Prostate gland (tissue), 2 donors: ENCODE data around the gene GAK. TPM values are rescaled to one million over a fixed set of nuclear protein-coding genes. Genes with fewer than 3 reads are reported as not detected.

Source experiments
- DNase-seq: peaks from one replicate; pipeline ENCODE4 v3.0.0-alpha.2; 2019; ENCODE audit warnings: low spot score
- H3K27ac ChIP-seq, 2 donors: fragments of 200-600 bp; sonication (generic); 2 replicates each; pipeline ENCODE4 v1.5.1; 2017 to 2019
- H3K27me3 ChIP-seq: fragments of 200-600 bp; sonication (generic); replicated peaks from 2 replicates; pipeline ENCODE4 v1.5.1; 2019; ENCODE audit not compliant: insufficient read depth
- H3K36me3 ChIP-seq, 2 donors: fragments of 200-600 bp; sonication (generic); 1 replicate in 1 of 2; 2 replicates in 1 of 2; pipeline versions ENCODE4 v1.5.1 to v1.8.1; 2017 to 2019
- H3K4me1 ChIP-seq: fragments of 200-600 bp; sonication (generic); replicated peaks from 2 replicates; pipeline ENCODE4 v1.5.1; 2019
- H3K4me3 ChIP-seq, 2 donors: fragments of 200-600 bp; sonication (generic); 2 replicates each; pipeline ENCODE4 v1.5.1; 2017 to 2019
- H3K9me3 ChIP-seq: fragments of 200-600 bp; sonication (generic); 2 replicates; pipeline ENCODE4 v1.5.1; 2017
- CTCF ChIP-seq, 4 experiments: fragments of 200-600 bp in 2 of 4; fragments of 450-650 bp in 2 of 4; sonication (generic) in 2 of 4; IDR thresholded peaks; 1 replicate in 3 of 4; 2 replicates in 1 of 4; pipeline ENCODE4 v1.5.1; 2016 to 2019; ENCODE audit warnings: antibody characterized with exemption in 4 of 4, mild to moderate bottlenecking in 2 of 4, moderate library complexity in 2 of 4
- POLR2A ChIP-seq: fragments of 450-650 bp; IDR thresholded peaks from one replicate; pipeline ENCODE4 v1.6.1; 2016; ENCODE audit warnings: antibody characterized with exemption, mild to moderate bottlenecking
- POLR2AphosphoS5 ChIP-seq: sonication (generic); formaldehyde crosslinking; IDR thresholded peaks from one replicate; pipeline ENCODE4 v1.6.1; 2017; ENCODE audit warnings: antibody characterized with exemption
- WGBS: methylation state at CpG from one replicate; pipeline ENCODE4 v1.1.5; 2018; 5-methylcytosine and 5-hydroxymethylcytosine counted together
- intact Hi-C: fragments of 100-400 bp; cut with DNase I; formaldehyde crosslinking; loops from one replicate; pipeline ENCODE4 v1.14.2; 2022
- total RNA-seq, 2 donors: library from RNA; depleted of rRNA; stranded (reverse); fragments of >200 nt; gene quantifications; one replicate each; pipeline ENCODE4 v1.1.0, GENCODE V29; 2016

The GAK gene
- total RNA-seq, 2 donors from 2014 or later, result 158 to 181 TPM

- Histone ChIP-seq H3K27ac (no peak overlapping the region), H3K9me3 (no peaks in the 10 kb centered on the region), H3K4me1 (no peaks in the 10 kb centered on the region), H3K36me3 (no peaks in the 10 kb centered on the region), H3K4me3 (no peak overlapping the region), H3K27me3 (no peaks in the 10 kb centered on the region)
- no peak for DNase-seq
- TF ChIP-seq POLR2AphosphoS5 (no peak), POLR2A (no peak), CTCF (IDR thresholded peaks at IDR 0.05) (no peak)
- intact Hi-C loops, result no loop called here
- 86% methylated on average over 4 of the region's 4 CpGs for WGBS
Observed at GRCh38 chr4:839675-840443, 92.3 kb downstream of the GAK start.

- intact Hi-C loops, result no loop called here
- 88% methylated on average over 1 of the region's 1 CpG for WGBS
- DNase-seq, result no peak
- Histone ChIP-seq H3K4me1 (no peaks in the 10 kb centered on the region), H3K9me3 (no peaks in the 10 kb centered on the region), H3K27ac (no peak overlapping the region), H3K27me3 (no peaks in the 10 kb centered on the region), H3K36me3 (no peaks in the 10 kb centered on the region), H3K4me3 (no peak overlapping the region)
- TF ChIP-seq POLR2A, result no peak
- no peak for TF ChIP-seq CTCF (IDR thresholded peaks at IDR 0.05)
- TF ChIP-seq POLR2AphosphoS5, result no peak
Observed at GRCh38 chr4:837772-838171, 94.3 kb downstream of the GAK start.

- no peak for DNase-seq
- Histone ChIP-seq H3K4me1 (no peaks in the 10 kb centered on the region), H3K27me3 (no peaks in the 10 kb centered on the region), H3K4me3 (no peak overlapping the region), H3K27ac (no peak overlapping the region), H3K9me3 (no peaks in the 10 kb centered on the region), H3K36me3 (no peaks in the 10 kb centered on the region)
- WGBS, result 87% methylated on average over 21 of the region's 22 CpGs
- intact Hi-C loops, result no loop called here
- no peak for TF ChIP-seq POLR2AphosphoS5
- no peak for TF ChIP-seq POLR2A
- no peak for TF ChIP-seq CTCF (IDR thresholded peaks at IDR 0.05)
Observed at GRCh38 chr4:836750-837301, 95.3 kb downstream of the GAK start.

GRCh38 chr4:836003-836511 is 96.1 kb downstream of the GAK start:
- no peaks in the 10 kb centered on the region for H3K27me3 ChIP-seq
- intact Hi-C loops, result no loop called here
- no peak overlapping the region for H3K4me3 ChIP-seq
- no peaks in the 10 kb centered on the region for H3K36me3 ChIP-seq
- 92% methylated on average over 32 of the region's 32 CpGs for WGBS
- TF ChIP-seq POLR2AphosphoS5, result no peak
- no peak for TF ChIP-seq CTCF (IDR thresholded peaks at IDR 0.05)
- no peak for TF ChIP-seq POLR2A
- DNase-seq, result no peak
- H3K9me3 ChIP-seq, result no peaks in the 10 kb centered on the region
- no peaks in the 10 kb centered on the region for H3K4me1 ChIP-seq
- H3K27ac ChIP-seq, result no peak overlapping the region
